ENCODE data around the gene NCEH1.

GRCh38 chr3:172591876-172592771, 118.7 kb downstream of the NCEH1 start:
- TF ChIP-seq CTCF (conservative IDR thresholded peaks at IDR 0.05): no peak
- TF ChIP-seq EZH2 (IDR thresholded peaks at IDR 0.05; ENCODE audit: low read depth): no peak
